Lower lobe of right lung (tissue), 2 donors: ENCODE measurements around the gene RPH3AL. TPM values are rescaled to one million over a fixed set of nuclear protein-coding genes. Genes with fewer than 3 reads are reported as not detected.
"Not testable (repeated sequence)": the region's sequence is repeated elsewhere in the genome, so short reads cannot be mapped to it uniquely, and the experiment has no call there.

Experiments
- ATAC-seq, 2 donors: fragments of 200-7000 bp; cut with Tn5 transposase; one replicate each; pipeline ENCODE4 v1.9.1; 2020 to 2022; ENCODE audit warnings: mild to moderate bottlenecking in 2 of 2, moderate library complexity in 2 of 2
- DNase-seq: peaks from one replicate; pipeline ENCODE4 v3.0.0-alpha.2; 2020
- H3K27ac ChIP-seq: fragments of 200-600 bp; one replicate; pipeline ENCODE4 v1.8.0; 2022
- H3K27me3 ChIP-seq: fragments of 200-600 bp; one replicate; pipeline ENCODE4 v1.8.0; 2022; ENCODE audit warnings: low read depth
- H3K36me3 ChIP-seq: fragments of 200-600 bp; one replicate; pipeline ENCODE4 v1.8.0; 2022; ENCODE audit warnings: mild to moderate bottlenecking
- H3K4me1 ChIP-seq: fragments of 200-600 bp; one replicate; pipeline ENCODE4 v1.8.0; 2022
- H3K4me3 ChIP-seq: fragments of 200-600 bp; one replicate; pipeline ENCODE4 v1.8.0; 2022; ENCODE audit warnings: mild to moderate bottlenecking
- H3K9me3 ChIP-seq: fragments of 200-600 bp; one replicate; pipeline ENCODE4 v1.8.0; 2022
- intact Hi-C: fragments of 100-400 bp; cut with DNase I; formaldehyde crosslinking; loops from one replicate; pipeline ENCODE4 v1.11.0; 2022
- total RNA-seq: library from RNA; stranded (reverse); fragmentation: NEBNext Ultra II Directional; extraction: Animal tissue kit (Norgen Biotek cat#: 25700); gene quantifications from one replicate; pipeline ENCODE4 v1.2.1, GENCODE V29; 2021
- TF ChIP-seq, protein P1 (sequence below): fragments of 200-600 bp; IDR thresholded peaks from one replicate; pipeline ENCODE4 v1.8.0; 2022; ENCODE audit warnings: antibody characterized with exemption, mild to moderate bottlenecking
- donor health status: DM: no; HTN: yes; CAD: no; lungs with severe emphysema.

Gene RPH3AL
- total RNA-seq, 1 donor from 2014 or later: 38.7 TPM

DNA sequence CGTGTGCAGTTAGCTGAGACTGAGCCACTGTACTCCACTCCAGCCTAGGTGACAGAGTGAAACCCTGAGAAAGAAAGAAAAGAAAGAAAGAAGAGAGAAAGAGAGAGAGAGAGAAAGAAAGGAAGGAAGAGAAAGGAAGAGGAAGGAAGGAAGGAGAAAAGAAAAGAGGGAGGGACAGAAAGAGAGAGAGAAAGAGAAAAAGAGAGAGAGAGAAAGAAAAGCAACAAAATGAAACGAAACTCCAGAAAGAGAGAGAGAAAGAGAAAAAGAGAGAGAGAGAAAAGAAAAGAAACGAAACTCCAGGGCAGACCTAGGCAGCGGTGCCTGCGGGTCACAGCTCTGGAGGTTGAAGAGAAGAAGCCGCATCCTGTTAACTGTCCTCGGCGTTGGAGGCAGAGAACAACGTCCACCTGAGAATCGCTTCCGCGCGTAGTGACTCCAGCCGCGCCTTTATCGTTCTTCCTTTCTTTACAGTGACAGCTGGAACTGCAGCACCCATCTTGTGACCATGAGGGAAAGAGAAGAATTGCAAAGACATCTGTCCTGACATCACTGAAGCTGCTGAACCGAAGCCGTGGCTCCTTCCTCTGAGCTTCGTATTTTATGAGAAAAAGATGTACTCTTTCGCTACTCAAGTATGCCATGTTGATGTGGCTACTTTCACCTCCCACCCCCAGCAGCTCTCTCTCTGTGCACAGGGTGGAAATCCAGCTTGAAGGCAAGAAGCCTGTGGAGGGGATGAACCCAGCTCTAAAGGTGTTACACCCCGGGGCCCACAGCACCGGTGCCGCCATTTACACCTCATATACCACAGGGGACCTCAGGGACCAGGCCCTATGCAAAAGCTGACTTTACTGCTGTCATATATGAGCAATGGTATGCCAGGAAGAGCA is 114.3 kb downstream of the RPH3AL start:
- DNase-seq (peak; percentile 30), ATAC-seq (peak in 1 of 2 donors; percentile 32)
- TF ChIP-seq, protein P1, sequence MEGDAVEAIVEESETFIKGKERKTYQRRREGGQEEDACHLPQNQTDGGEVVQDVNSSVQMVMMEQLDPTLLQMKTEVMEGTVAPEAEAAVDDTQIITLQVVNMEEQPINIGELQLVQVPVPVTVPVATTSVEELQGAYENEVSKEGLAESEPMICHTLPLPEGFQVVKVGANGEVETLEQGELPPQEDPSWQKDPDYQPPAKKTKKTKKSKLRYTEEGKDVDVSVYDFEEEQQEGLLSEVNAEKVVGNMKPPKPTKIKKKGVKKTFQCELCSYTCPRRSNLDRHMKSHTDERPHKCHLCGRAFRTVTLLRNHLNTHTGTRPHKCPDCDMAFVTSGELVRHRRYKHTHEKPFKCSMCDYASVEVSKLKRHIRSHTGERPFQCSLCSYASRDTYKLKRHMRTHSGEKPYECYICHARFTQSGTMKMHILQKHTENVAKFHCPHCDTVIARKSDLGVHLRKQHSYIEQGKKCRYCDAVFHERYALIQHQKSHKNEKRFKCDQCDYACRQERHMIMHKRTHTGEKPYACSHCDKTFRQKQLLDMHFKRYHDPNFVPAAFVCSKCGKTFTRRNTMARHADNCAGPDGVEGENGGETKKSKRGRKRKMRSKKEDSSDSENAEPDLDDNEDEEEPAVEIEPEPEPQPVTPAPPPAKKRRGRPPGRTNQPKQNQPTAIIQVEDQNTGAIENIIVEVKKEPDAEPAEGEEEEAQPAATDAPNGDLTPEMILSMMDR: no peak
- Histone ChIP-seq H3K9me3 (no peaks in the 10 kb centered on the region), H3K27me3 (no peaks in the 10 kb centered on the region), H3K36me3 (no peaks in the 10 kb centered on the region), H3K27ac (no peak overlapping the region), H3K4me3 (no peak overlapping the region), H3K4me1 (peaks cover 2% of the 10 kb centered on the region)
- intact Hi-C loops: no loop called here

DNA sequence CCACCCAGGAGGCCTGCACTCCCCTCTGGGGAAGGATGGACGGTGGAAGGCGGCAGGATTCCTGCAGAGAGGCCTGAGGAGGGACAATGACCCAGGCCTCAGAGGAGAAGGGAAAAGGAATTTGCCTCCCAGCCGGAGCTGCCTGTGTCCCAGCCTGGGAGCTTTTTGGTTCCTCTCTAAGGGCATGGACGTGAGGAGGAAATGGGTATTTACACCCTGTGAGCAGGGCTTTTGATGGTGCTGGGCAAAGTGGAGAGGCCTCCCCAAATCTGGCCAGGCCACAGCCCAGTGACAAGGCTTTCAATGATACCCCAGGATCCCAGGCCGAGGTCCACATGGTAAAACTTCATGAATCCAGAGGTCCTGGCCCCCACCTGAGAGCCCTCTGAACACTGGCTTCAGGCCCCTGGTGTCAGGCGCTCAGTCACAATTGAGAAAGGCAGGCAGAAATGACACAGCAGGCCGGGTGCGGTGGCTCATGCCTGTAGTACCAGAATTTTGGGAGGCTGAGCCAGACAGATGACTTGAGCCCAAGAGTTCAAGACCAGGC is 115.1 kb downstream of the RPH3AL start:
- no peaks in the 10 kb centered on the region for H3K9me3 ChIP-seq
- DNase-seq: peak; percentile 20
- intact Hi-C loops: no loop called here
- H3K27me3 ChIP-seq: no peaks in the 10 kb centered on the region
- H3K4me1 ChIP-seq: peaks cover 7% of the 10 kb centered on the region
- no peak overlapping the region for H3K4me3 ChIP-seq
- no peak for ATAC-seq
- TF ChIP-seq, protein P1: no peak
- H3K27ac ChIP-seq: no peak overlapping the region
- H3K36me3 ChIP-seq: no peaks in the 10 kb centered on the region

DNA sequence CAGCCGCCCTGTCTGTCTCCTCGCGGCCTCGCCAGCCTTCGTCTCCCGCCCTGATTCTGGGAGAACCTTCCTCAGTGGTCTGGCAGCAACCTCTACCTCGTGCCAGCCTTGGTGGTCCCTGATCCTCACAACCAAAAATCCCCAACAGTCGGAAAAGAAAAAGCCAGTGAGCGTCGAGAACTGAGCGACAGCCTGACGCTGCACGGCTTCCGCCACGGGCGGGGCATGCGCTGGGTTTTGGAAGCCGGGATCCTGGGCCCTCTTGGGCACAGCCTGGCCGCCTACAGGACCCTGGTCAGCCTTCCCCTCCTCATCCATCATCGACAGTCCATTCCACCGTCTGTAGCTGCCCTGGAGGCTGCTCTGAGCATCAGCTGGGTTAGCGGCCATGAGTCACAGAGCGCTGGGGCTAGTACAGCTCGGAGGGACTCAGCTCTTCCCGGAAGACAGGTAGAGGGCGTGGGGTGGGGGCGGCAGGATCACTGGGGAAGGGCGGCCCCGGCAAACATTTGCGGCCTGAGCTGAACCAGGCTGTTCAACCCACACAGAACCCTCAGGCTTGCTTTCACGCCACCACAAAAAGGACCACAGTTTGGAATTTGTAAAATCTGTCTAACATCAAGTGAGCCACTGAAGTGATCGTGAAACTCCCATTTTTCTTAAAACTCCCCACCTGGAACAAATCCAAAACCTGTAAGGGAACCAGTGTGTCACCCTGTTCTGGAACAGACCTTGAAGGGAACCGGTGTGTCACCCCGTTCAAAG is 115.8 kb downstream of the RPH3AL start:
- intact Hi-C loops: no loop called here
- no peaks in the 10 kb centered on the region for H3K36me3 ChIP-seq
- DNase-seq (peak; percentile 28), ATAC-seq (no peak)
- peaks cover 7% of the 10 kb centered on the region for H3K4me1 ChIP-seq
- no peaks in the 10 kb centered on the region for H3K9me3 ChIP-seq
- no peaks in the 10 kb centered on the region for H3K27me3 ChIP-seq
- no peak overlapping the region for H3K27ac ChIP-seq
- TF ChIP-seq, protein P1: no peak
- no peak overlapping the region for H3K4me3 ChIP-seq

DNA sequence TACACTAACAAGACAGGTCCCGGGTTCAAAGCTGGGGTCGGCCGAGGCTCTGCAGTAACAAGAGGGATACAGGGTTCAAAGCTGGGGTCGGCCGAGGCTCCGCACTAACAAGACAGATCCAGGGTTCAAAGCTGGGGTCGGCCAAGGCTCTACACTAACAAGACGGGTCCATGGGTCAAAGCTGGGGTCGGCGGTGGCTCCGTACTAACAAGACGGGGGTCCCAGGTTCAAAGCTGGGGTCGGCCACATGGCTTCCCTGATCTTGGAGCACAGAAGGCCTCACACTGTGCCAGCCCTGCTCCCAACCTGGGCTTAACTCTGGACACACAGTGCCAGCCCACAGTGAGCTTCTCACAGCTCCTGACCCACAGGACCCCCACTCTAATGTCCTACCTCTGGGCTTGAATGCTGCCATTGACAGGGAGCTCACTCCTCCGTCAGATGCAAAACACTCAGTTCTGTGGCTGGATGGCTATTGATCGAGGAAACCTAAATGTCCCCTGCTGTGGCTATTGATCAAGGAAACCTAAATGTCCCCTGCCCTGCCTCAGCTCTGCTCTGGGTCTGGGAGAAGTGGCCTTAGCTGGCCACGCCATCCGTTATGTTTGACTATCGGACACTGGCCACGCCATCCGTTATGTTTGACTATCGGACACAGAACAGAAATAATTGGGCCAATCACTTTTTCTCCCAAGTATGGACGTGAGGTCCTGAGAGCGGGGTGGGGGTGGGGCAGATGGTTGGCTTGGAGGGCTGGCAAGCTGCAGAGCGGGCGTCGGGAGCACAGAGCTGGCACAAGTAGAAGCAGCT is 116.6 kb downstream of the RPH3AL start:
- Histone ChIP-seq H3K27me3 (no peaks in the 10 kb centered on the region), H3K4me3 (no peak overlapping the region), H3K27ac (no peak overlapping the region), H3K36me3 (no peaks in the 10 kb centered on the region), H3K9me3 (no peaks in the 10 kb centered on the region), H3K4me1 (peaks cover 7% of the 10 kb centered on the region)
- TF ChIP-seq, protein P1: no peak
- intact Hi-C loops: no loop called here
- no peak for ATAC-seq
- peak; percentile 49 for DNase-seq

DNA sequence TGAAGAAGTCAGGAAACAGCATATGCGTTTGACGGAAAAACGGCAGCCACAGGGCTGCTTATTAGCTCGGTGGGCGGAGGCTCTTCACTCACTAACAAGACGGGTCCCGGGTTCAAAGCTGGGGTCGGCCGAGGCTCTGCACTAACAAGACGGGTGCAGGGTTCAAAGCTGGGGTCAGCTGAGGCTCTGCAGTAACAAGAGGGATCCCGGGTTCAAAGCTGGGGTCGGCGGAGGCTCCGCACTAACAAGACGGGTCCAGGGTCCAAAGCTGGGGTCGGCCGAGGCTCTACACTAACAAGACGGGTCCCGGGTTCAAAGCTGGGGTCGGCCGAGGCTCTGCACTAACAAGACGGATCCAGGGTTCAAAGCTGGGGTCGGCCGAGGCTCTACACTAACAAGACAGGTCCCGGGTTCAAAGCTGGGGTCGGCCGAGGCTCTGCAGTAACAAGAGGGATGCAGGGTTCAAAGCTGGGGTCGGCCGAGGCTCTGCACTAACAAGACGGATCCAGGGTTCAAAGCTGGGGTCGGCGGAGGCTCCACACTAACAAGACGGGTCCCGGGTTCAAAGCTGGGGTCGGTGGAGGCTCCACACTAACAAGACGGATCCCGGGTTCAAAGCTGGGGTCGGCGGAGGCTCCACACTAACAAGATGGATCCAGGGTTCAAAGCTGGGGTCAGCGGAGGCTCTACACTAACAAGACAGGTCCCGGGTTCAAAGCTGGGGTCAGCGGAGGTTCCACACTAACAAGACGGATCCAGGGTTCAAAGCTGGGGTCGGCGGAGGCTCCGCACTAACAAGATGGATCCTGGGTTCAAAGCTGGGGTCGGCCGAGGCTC is 117.4 kb downstream of the RPH3AL start:
- H3K9me3 ChIP-seq, H3K27me3 ChIP-seq, H3K36me3 ChIP-seq, H3K4me1 ChIP-seq, ATAC-seq, intact Hi-C loops: not testable (repeated sequence)
- H3K27ac ChIP-seq: peak overlapping the region; percentile 79
- peak overlapping the region; percentile 21 for H3K4me3 ChIP-seq
- DNase-seq: peak; percentile 34

DNA sequence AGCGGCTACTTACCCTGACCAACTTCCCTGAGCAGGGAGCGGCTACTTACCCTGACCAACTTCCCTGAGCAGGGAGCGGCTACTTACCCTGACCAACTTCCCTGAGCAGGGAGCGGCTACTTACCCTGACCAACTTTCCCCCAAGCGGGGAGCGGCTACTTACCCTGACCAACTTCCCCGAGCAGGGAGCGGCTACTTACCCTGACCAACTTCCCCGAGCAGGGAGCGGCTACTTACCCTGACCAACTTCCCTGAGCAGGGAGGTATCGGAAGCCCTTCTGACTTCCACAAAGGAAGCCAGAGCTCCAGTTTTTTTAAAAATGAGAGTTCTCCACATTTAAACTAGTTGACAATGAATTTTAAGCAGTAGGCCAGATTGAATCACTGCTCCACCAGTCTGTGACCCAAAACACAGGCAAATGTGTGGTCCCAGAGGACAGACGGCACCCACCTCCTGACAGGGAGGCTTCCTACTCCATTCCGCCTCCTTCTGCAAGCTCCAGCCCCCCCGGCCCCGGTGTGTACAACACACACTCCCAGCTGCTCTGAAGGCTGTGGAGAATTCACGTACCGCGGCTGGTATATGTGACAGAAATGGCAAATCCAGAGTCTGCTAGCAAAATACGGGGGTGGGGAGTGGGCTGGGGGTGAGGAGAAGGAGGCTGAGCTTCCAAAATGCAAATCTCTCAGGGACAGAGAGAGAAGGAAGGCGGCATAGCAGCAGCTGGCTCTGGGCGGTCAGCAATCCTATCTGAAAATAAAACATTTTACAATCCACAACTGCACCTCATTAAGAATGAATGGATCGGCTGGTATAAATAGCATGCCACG is 118.2 kb downstream of the RPH3AL start:
- H3K9me3 ChIP-seq, H3K27me3 ChIP-seq, H3K36me3 ChIP-seq, H3K4me1 ChIP-seq, intact Hi-C loops, ATAC-seq: not testable (repeated sequence)
- peak overlapping the region; percentile 79 for H3K27ac ChIP-seq
- H3K4me3 ChIP-seq: peak overlapping the region; percentile 21
- peak; percentile 37 for DNase-seq
